A549 (cell line): ENCODE results near the gene MAD1L1. TPM values are rescaled to one million over a fixed set of nuclear protein-coding genes. Genes with fewer than 3 reads are reported as not detected.

Experiments
- ATAC-seq, 2 experiments: fragments of 200-7000 bp in 1 of 2; fragments of >200 bp in 1 of 2; cut with Nextera tagmentation in 1 of 2; cut with Tn5 transposase in 1 of 2; 3 replicates each; pipeline versions ENCODE4 v1.8.0 to v1.9.1; 2018 to 2020; ENCODE audit warnings: mild to moderate bottlenecking in 1 of 2, moderate library complexity in 1 of 2
- CTCF ChIA-PET: fragments of 300-600 bp; sonication (Branson Sonifier 250); formaldehyde crosslinking; extraction: SDS; loops from one replicate; lab custom pipeline; 2021; ENCODE audit warnings: antibody characterized with exemption, inconsistent platforms; lab: Yijun Ruan, JAX
- POLR2A ChIA-PET: fragments of 350-600 bp; formaldehyde crosslinking; extraction: SDS; loops from one replicate; lab custom pipeline; 2021; ENCODE audit warnings: antibody characterized with exemption, inconsistent platforms; lab: Yijun Ruan, JAX
- DNase-seq, 2 experiments: peaks; one replicate each; pipeline versions ENCODE4 v3.0.0 to v3.0.0-alpha.2; 2011 to 2016; ENCODE audit warnings: low read depth in 1 of 2, low spot score in 1 of 2
- FAIRE-seq: peaks from 2 replicates; lab custom pipeline; 2011; peaks lifted over from hg19 to GRCh38; lab: Jason Lieb, UNC
- H3K27ac ChIP-seq, 2 experiments: fragments of >200 bp; sonication (Bioruptor Twin); formaldehyde crosslinking; 3 replicates each; pipeline ENCODE4 v1.5.1; 2016 to 2017
- H3K4me1 ChIP-seq: fragments of >200 bp; sonication (Bioruptor Twin); formaldehyde crosslinking; 3 replicates; pipeline ENCODE4 v1.6.1; 2016
- H3K4me2 ChIP-seq: fragments of >200 bp; sonication (Bioruptor Twin); formaldehyde crosslinking; 3 replicates; pipeline ENCODE4 v1.6.1; 2016
- H3K4me3 ChIP-seq: fragments of >200 bp; sonication (Bioruptor Twin); formaldehyde crosslinking; 3 replicates; pipeline ENCODE4 v1.5.1; 2016
- H3K9me3 ChIP-seq: fragments of >200 bp; sonication (Bioruptor Twin); formaldehyde crosslinking; 3 replicates; pipeline ENCODE4 v1.6.1; 2016
- CBX2 ChIP-seq: fragments of 200-600 bp; sonication (generic); IDR thresholded peaks from 2 replicates; pipeline ENCODE4 v1.6.1; 2016; ENCODE audit warnings: low read depth, mild to moderate bottlenecking, borderline replicate concordance
- CHD2 ChIP-seq: fragments of 150-350 bp; IDR thresholded peaks from 2 replicates; pipeline ENCODE4 v1.6.1; 2014; ENCODE audit warnings: low read length; ENCODE audit not compliant: partially characterized antibody
- ELK1 ChIP-seq: fragments of 150-350 bp; IDR thresholded peaks from 2 replicates; pipeline ENCODE4 v1.6.1; 2014; ENCODE audit warnings: low read depth, mild to moderate bottlenecking, low read length
- ESRRA ChIP-seq: fragments of 150-350 bp; IDR thresholded peaks from 2 replicates; pipeline ENCODE4 v1.6.1; 2014; ENCODE audit warnings: mild to moderate bottlenecking, low read length, borderline replicate concordance
- HDAC2 ChIP-seq: fragments of 200-600 bp; sonication (generic); IDR thresholded peaks from 2 replicates; pipeline ENCODE4 v1.6.1; 2016
- JUNB ChIP-seq: fragments of >200 bp; sonication (Bioruptor Twin); formaldehyde crosslinking; IDR thresholded peaks from 2 replicates; pipeline ENCODE4 v1.6.1; 2016
- KDM1A ChIP-seq: fragments of 200-600 bp; sonication (generic); IDR thresholded peaks from 2 replicates; pipeline ENCODE4 v1.6.1; 2016; ENCODE audit warnings: low read depth, mild to moderate bottlenecking
- MAFK ChIP-seq: fragments of 450-650 bp; IDR thresholded peaks from 2 replicates; pipeline ENCODE4 v1.6.1; 2014; ENCODE audit not compliant: partially characterized antibody
- NR3C1 ChIP-seq: fragments of >200 bp; sonication (Bioruptor Twin); formaldehyde crosslinking; IDR thresholded peaks from 3 replicates; pipeline ENCODE4 v1.6.1; 2017
- PHF8 ChIP-seq: fragments of 200-600 bp; sonication (generic); IDR thresholded peaks from 2 replicates; pipeline ENCODE4 v1.6.1; 2016; ENCODE audit warnings: low read depth, mild to moderate bottlenecking, antibody characterized with exemption, moderate library complexity, borderline replicate concordance
- POLR2A ChIP-seq: IDR thresholded peaks from 2 replicates; pipeline ENCODE4 v1.6.1; 2012; ENCODE audit warnings: mild to moderate bottlenecking, low read length
- RAD21 ChIP-seq, 2 experiments: fragments of >200 bp in 1 of 2; sonication (Bioruptor Twin) in 1 of 2; formaldehyde crosslinking in 1 of 2; IDR thresholded peaks in 1 of 2; conservative IDR thresholded peaks in 1 of 2; 2 replicates in 1 of 2; 3 replicates in 1 of 2; pipeline ENCODE4 v1.6.1; 2012 to 2018; ENCODE audit warnings: inconsistent platforms in 1 of 2
- RARB ChIP-seq: fragments of 250-450 bp; sonication (Bioruptor Pico); IDR thresholded peaks from 2 replicates; pipeline ENCODE4 v1.8.0; 2021; ENCODE audit warnings: mild to moderate bottlenecking, moderate library complexity
- SREBF2 ChIP-seq: fragments of 450-650 bp; IDR thresholded peaks from 2 replicates; pipeline ENCODE4 v1.6.1; 2014; ENCODE audit warnings: mild to moderate bottlenecking, moderate library complexity
- TFCP2L1 ChIP-seq: fragments of 250-450 bp; sonication (Bioruptor Pico); IDR thresholded peaks from 2 replicates; pipeline ENCODE4 v1.5.0; 2021; ENCODE audit warnings: mild to moderate bottlenecking
- ZC3H11A ChIP-seq: fragments of 450-650 bp; IDR thresholded peaks from 2 replicates; pipeline ENCODE4 v1.6.1; 2014; ENCODE audit warnings: antibody characterized with exemption, mild to moderate bottlenecking
- ZFP36 ChIP-seq: fragments of 450-650 bp; IDR thresholded peaks from 2 replicates; pipeline ENCODE4 v1.6.1; 2014; ENCODE audit warnings: borderline replicate concordance; ENCODE audit not compliant: partially characterized antibody
- ZNF302 ChIP-seq: fragments of 250-450 bp; sonication (Bioruptor Pico); IDR thresholded peaks from 2 replicates; pipeline ENCODE4 v1.9.0; 2021; ENCODE audit warnings: inconsistent platforms, mild to moderate bottlenecking, moderate library complexity
- WGBS: methylation state at CpG from one replicate; pipeline ENCODE4 v1.1.6; 2017; ENCODE audit errors: missing lambda C conversion rate; 5-methylcytosine and 5-hydroxymethylcytosine counted together
- polyA plus RNA-seq, 4 experiments: library from polyadenylated mRNA; depleted of rRNA in 3 of 4; stranded (reverse); fragments of >200 nt; fragmentation: RNase III in 1 of 4; extraction: RNeasy Plus Mini Kit Qiagen cat#74134 plus additional on column Dnase treatment in 1 of 4; gene quantifications; 2 replicates in 3 of 4; 3 replicates in 1 of 4; pipeline ENCODE4 v1.2.3, GENCODE V29; 2011 to 2017
- TF ChIP-seq, protein P1 (sequence below): fragments of 450-650 bp; IDR thresholded peaks from 2 replicates; pipeline ENCODE4 v1.6.1; 2014; ENCODE audit warnings: antibody characterized with exemption

MAD1L1 gene
- polyA plus RNA-seq, 2 of the 4 experiments (the other 2 are of a cell fraction): 13.6 to 16.6 TPM

- FAIRE-seq: no peak
These were observed 130.4 kb downstream of the MAD1L1 start for GRCh38 chr7:2102375-2102723.

DNA sequence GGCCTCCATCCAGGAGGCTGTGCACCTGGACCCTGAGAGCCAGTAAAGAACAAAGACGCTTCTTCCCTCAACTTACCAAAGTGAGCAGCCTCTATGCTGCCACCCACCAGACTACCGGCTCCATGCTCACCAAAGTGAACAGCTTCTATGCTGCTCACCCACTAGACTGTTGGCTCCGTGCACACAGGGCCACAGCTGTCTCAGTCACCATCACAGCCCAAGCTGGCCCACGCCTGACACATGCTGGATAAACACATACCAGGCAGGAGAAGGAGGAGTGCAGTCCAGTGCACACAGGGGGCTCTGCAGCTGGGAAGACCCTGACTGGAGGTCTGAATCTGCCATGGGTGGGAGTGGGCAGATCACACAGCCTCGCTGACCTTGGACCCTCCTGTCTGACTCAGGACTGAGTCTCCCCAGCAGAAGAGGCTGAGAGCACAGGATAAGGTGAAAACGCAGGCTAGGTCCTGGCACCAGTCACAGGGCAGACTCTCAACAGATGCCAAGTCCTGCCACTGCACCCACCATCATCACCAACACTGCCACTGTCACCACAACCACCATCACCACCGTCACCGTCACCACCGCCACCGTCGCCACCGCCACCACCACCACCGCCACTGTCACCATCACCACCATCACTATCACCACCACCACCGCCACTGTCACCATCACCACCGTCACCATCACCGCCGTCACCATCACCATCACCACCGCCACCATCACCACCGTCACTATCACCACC, 130.9 kb downstream of the MAD1L1 start:
- H3K27ac ChIP-seq: no peak overlapping the region
- ATAC-seq (no peak), FAIRE-seq (no peak), DNase-seq (no peak)
- peaks cover 13% of the 10 kb centered on the region for H3K4me1 ChIP-seq
- no peaks in the 10 kb centered on the region for H3K9me3 ChIP-seq
- TF ChIP-seq, protein P1, sequence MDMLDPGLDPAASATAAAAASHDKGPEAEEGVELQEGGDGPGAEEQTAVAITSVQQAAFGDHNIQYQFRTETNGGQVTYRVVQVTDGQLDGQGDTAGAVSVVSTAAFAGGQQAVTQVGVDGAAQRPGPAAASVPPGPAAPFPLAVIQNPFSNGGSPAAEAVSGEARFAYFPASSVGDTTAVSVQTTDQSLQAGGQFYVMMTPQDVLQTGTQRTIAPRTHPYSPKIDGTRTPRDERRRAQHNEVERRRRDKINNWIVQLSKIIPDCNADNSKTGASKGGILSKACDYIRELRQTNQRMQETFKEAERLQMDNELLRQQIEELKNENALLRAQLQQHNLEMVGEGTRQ: no peak
- no peak for TF ChIP-seq NR3C1
- TF ChIP-seq ZFP36: no peak
- no peak for TF ChIP-seq ZNF302 (CRISPR knock-in tag)
- TF ChIP-seq CBX2: no peak
- no peak for TF ChIP-seq TFCP2L1
- TF ChIP-seq SREBF2: no peak
- TF ChIP-seq PHF8: no peak
- TF ChIP-seq RARB (CRISPR knock-in tag): no peak
- H3K4me3 ChIP-seq: no peak overlapping the region
- POLR2A ChIA-PET: no interaction called here
- CTCF ChIA-PET: no interaction called here
- WGBS: 84% methylated on average over 19 of the region's 19 CpGs
- H3K4me2 ChIP-seq: no peak overlapping the region

More at GRCh38 chr7:2102375-2102723, 130.4 kb downstream of the MAD1L1 start:
- TF ChIP-seq MAFK: no peak
- no peak for TF ChIP-seq JUNB
- TF ChIP-seq KDM1A: no peak
- no peak for TF ChIP-seq ZNF302 (CRISPR knock-in tag)
- TF ChIP-seq POLR2A: no peak
- no peak for TF ChIP-seq HDAC2
- ChIA-PET POLR2A (no interaction called here), CTCF (no interaction called here)
- Histone ChIP-seq H3K4me1 (peaks cover 13% of the 10 kb centered on the region), H3K27ac (no peak overlapping the region), H3K9me3 (no peaks in the 10 kb centered on the region), H3K4me2 (no peak overlapping the region), H3K4me3 (no peak overlapping the region)
- WGBS: 94% methylated on average over 7 of the region's 7 CpGs
- ATAC-seq (no peak), DNase-seq (no peak)

DNA sequence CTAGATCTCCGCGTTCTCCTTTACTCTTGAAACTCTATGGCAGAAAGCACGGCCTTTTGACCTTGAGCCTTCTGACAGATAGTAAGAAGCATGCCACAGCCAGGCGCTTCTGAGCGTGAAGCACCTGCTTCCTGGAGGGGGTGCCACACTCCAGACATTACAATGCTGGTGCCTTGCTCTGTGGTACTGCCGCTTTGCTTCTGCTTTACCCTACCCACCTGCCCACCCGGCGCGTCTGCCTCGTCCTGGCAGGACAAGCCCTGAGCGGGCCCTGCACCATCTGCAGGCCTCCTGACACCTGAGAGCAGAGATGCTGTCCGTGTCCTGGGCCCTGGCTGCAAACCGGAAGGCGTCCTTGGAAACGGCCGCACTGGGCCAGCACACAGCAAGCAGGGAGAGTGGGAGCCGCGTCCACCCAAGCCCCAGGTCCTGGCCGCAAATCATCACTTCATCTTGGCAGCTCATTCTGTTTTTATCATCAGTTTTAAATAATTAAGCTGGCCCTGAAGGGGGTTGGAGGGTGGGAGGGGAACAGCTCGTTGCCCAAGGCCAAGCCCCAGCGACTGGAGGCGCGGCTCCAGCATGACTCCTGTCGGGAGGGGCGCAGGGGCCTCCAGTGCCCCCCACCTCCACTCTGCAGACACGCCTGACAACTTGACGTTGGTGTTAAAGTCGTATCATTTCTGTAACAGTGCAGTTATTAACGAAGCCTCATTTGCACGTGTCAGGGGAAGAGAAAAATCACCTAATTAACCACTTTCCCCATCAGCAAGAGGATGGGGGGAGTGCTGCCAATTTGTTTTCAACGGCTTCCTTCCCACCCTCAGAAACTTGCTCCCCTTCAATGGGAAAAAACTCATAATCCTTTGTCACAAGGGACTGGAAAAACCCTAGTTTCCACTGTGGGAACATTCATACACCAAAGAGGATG, 132.2 kb downstream of the MAD1L1 start:
- WGBS: 91% methylated on average over 31 of the region's 31 CpGs
- no peak for ATAC-seq
- Histone ChIP-seq H3K4me1 (peaks cover 13% of the 10 kb centered on the region), H3K4me2 (no peak overlapping the region), H3K27ac (no peak overlapping the region), H3K4me3 (no peak overlapping the region), H3K9me3 (no peaks in the 10 kb centered on the region)
- FAIRE-seq: no peak
- DNase-seq: peak in 1 of 2 experiments; percentile 31
- CTCF ChIA-PET: interaction anchor here (1.3 kb wide), 2 partner anchors 26 to 109 kb away, joined by 3 read pairs; no protein-coding TSS in a partner anchor
- 0 out of 5 replicates have a peak, but pooled peaks of 1 of the 2 experiments have one; percentile 13 for TF ChIP-seq RAD21 (conservative IDR thresholded peaks at IDR 0.05 in 1 of 2, IDR thresholded peaks at IDR 0.05 in 1 of 2)
- no peak for TF ChIP-seq HDAC2
- TF ChIP-seq TFCP2L1: no peak
- POLR2A ChIA-PET: no interaction called here

DNA sequence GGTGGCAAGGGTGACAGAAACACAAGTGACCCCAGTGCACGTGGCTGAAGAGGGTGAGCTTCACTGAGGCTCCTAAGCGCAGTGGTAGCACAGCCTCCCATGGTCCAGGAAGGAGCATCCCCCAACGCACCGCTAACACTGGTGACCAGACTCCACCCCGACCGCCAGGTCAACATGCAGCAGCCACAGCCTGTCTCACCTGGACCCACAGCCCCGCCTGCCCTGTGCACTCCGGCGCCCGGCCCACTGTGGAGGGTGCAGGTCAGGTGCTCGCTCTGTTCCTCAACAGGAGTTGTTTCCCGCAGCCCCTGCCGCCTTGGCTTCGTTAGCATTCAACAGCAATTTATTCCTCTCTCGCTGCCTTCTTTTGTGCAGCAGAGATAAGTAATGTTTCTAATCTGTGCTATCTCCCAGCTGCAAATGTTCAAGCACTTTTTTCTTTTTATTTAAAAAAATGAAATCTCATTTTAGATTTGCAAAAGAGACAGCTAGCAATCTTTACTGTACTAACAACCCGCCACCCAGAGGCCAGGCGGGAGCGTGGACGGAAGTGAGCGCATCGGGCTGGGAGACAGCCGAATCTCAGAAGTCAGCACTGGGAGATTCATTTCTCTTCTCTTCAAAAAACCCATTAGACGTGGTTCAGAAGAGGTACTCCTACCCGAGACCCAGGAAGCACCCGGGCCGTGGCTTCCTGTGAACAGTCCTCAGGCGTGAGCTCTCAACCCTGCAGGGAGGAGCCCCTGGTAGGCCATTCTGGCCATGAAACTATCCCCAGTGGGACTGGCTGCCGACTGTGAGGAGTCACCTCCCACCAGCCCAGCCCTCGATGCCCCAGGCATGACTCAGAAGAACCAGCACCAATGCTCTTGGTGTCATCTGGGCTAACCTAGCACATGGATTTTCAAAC, 133.4 kb downstream of the MAD1L1 start:
- DNase-seq (no peak), ATAC-seq (no peak), FAIRE-seq (no peak)
- peaks cover 7% of the 10 kb centered on the region for H3K4me1 ChIP-seq
- TF ChIP-seq ESRRA: no peak
- TF ChIP-seq ZC3H11A: no peak
- TF ChIP-seq POLR2A: no peak
- TF ChIP-seq MAFK: no peak
- TF ChIP-seq ELK1: no peak
- TF ChIP-seq PHF8: no peak
- no peak for TF ChIP-seq CHD2
- H3K9me3 ChIP-seq: no peaks in the 10 kb centered on the region
- ChIA-PET CTCF (interaction anchor here (1.3 kb wide), 2 partner anchors 27 to 110 kb away, joined by 3 read pairs; no protein-coding TSS in a partner anchor), POLR2A (no interaction called here)
- no peak overlapping the region for H3K4me2 ChIP-seq
- H3K27ac ChIP-seq: no peak overlapping the region
- WGBS: 89% methylated on average over 29 of the region's 29 CpGs
- H3K4me3 ChIP-seq: no peak overlapping the region
